Activated CD4-positive, alpha-beta T cell treated with anti-CD3 and anti-CD28 coated beads, Interleukin-2, amount 50 U/mL, for 1 hour (primary cell): Measurements from ENCODE around the gene MSGN1.
"Not testable (repeated sequence)": the region's sequence is repeated elsewhere in the genome, so short reads cannot be mapped to it uniquely, and the experiment has no call there.

ENCODE experiments used
- DNase-seq: peaks from one replicate; pipeline ENCODE4 v3.0.0-alpha.2; 2020

MSGN1 gene

GRCh38 chr2:17805717-17806363 is 10.4 kb upstream of the MSGN1 start:
- no peak for DNase-seq

- DNase-seq: no peak
Observed at GRCh38 chr2:17813010-17813741, 3.1 kb upstream of the MSGN1 start.

- DNase-seq: no peak
Observed at GRCh38 chr2:17813742-17814473, 2.4 kb upstream of the MSGN1 start.

GRCh38 chr2:17814601-17815000 is 1.7 kb upstream of the MSGN1 start:
- no peak for DNase-seq

- no peak for DNase-seq
Observed at GRCh38 chr2:17815468-17816184, 634 bp upstream of the MSGN1 start.

GRCh38 chr2:17818235-17818815 is 2.1 kb downstream of the MSGN1 start:
- no peak for DNase-seq

GRCh38 chr2:17821080-17821479 is 4.8 kb downstream of the MSGN1 start:
- no peak for DNase-seq

GRCh38 chr2:17821535-17822444 is 5.5 kb downstream of the MSGN1 start:
- no peak for DNase-seq

- no peak for DNase-seq
Observed at GRCh38 chr2:17822445-17823117, 6.3 kb downstream of the MSGN1 start.

- DNase-seq: not testable (repeated sequence)
Observed at GRCh38 chr2:17823646-17824045, 7.4 kb downstream of the MSGN1 start.

GRCh38 chr2:17827316-17827715 is 11.1 kb downstream of the MSGN1 start:
- DNase-seq: no peak

- DNase-seq: no peak
Observed at GRCh38 chr2:17827785-17828184, 11.5 kb downstream of the MSGN1 start.

- peak; percentile 14 for DNase-seq
Observed at GRCh38 chr2:17830053-17831034, 14.1 kb downstream of the MSGN1 start.

- DNase-seq: no peak
Observed at GRCh38 chr2:17835516-17835915, 19.3 kb downstream of the MSGN1 start.

GRCh38 chr2:17839959-17840358 is 23.7 kb downstream of the MSGN1 start:
- no peak for DNase-seq

- DNase-seq: no peak
Observed at GRCh38 chr2:17843457-17843856, 27.2 kb downstream of the MSGN1 start.

GRCh38 chr2:17845806-17846205 is 29.5 kb downstream of the MSGN1 start:
- DNase-seq: no peak

- DNase-seq: no peak
Observed at GRCh38 chr2:17846676-17847075, 30.4 kb downstream of the MSGN1 start.

- DNase-seq: no peak
Observed at GRCh38 chr2:17847236-17847635, 31.0 kb downstream of the MSGN1 start.

GRCh38 chr2:17849275-17849674 is 33.0 kb downstream of the MSGN1 start:
- no peak for DNase-seq
